ENCODE results near the gene NCMAP.

- TF ChIP-seq, protein P1, sequence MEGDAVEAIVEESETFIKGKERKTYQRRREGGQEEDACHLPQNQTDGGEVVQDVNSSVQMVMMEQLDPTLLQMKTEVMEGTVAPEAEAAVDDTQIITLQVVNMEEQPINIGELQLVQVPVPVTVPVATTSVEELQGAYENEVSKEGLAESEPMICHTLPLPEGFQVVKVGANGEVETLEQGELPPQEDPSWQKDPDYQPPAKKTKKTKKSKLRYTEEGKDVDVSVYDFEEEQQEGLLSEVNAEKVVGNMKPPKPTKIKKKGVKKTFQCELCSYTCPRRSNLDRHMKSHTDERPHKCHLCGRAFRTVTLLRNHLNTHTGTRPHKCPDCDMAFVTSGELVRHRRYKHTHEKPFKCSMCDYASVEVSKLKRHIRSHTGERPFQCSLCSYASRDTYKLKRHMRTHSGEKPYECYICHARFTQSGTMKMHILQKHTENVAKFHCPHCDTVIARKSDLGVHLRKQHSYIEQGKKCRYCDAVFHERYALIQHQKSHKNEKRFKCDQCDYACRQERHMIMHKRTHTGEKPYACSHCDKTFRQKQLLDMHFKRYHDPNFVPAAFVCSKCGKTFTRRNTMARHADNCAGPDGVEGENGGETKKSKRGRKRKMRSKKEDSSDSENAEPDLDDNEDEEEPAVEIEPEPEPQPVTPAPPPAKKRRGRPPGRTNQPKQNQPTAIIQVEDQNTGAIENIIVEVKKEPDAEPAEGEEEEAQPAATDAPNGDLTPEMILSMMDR (IDR thresholded peaks at IDR 0.05; ENCODE audit: low read depth, low read length), result no peak
- TF ChIP-seq, protein P2, sequence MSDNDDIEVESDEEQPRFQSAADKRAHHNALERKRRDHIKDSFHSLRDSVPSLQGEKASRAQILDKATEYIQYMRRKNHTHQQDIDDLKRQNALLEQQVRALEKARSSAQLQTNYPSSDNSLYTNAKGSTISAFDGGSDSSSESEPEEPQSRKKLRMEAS (IDR thresholded peaks at IDR 0.05; ENCODE audit: low read depth, low read length), result no peak
- TF ChIP-seq POLR2A (IDR thresholded peaks at IDR 0.05; ENCODE audit: extremely low read depth, insufficient read length), result no peak
These were observed 50.7 kb downstream of the NCMAP start for GRCh38 chr1:24606621-24607020.

Data from NB4 (cell line).